AG04449 (cell line): ENCODE measurements around the gene TM4SF1.

Experiments used
- CTCF ChIA-PET: fragments of 350-600 bp; formaldehyde crosslinking; extraction: SDS; loops from one replicate; lab custom pipeline; 2021; ENCODE audit warnings: antibody characterized with exemption; lab: Yijun Ruan, JAX
- POLR2A ChIA-PET: fragments of 400-600, 350-600 bp; formaldehyde crosslinking; extraction: SDS; loops from one replicate; lab custom pipeline; 2020; ENCODE audit warnings: antibody characterized with exemption, inconsistent platforms; lab: Yijun Ruan, JAX
- DNase-seq: peaks from one replicate; pipeline ENCODE4 v3.0.0-alpha.2; 2010; ENCODE audit warnings: low read depth, low spot score
- H3K4me3 ChIP-seq: 2 replicates; pipeline ENCODE4 v1.5.1; 2011; ENCODE audit warnings: low read depth, mild to moderate bottlenecking, control low read depth, low read length
- TF ChIP-seq, protein P1 (sequence below): IDR thresholded peaks from one replicate; pipeline ENCODE4 v1.5.1; 2011; ENCODE audit warnings: mild to moderate bottlenecking, moderate library complexity, low read length, control low read depth, inconsistent platforms; ENCODE audit not compliant: insufficient read depth; ENCODE audit errors: missing control alignments

Gene TM4SF1

GRCh38 chr3:149369991-149370866, 7.2 kb downstream of the TM4SF1 start:
- ChIA-PET POLR2A (no interaction called here), CTCF (interaction anchor here (1.2 to 1.9 kb wide), 6 partner anchors 10 to 121 kb away, joined by 3 to 10 read pairs (median 4); no protein-coding TSS in a partner anchor)
- H3K4me3 ChIP-seq = no peak overlapping the region
- TF ChIP-seq, protein P1, sequence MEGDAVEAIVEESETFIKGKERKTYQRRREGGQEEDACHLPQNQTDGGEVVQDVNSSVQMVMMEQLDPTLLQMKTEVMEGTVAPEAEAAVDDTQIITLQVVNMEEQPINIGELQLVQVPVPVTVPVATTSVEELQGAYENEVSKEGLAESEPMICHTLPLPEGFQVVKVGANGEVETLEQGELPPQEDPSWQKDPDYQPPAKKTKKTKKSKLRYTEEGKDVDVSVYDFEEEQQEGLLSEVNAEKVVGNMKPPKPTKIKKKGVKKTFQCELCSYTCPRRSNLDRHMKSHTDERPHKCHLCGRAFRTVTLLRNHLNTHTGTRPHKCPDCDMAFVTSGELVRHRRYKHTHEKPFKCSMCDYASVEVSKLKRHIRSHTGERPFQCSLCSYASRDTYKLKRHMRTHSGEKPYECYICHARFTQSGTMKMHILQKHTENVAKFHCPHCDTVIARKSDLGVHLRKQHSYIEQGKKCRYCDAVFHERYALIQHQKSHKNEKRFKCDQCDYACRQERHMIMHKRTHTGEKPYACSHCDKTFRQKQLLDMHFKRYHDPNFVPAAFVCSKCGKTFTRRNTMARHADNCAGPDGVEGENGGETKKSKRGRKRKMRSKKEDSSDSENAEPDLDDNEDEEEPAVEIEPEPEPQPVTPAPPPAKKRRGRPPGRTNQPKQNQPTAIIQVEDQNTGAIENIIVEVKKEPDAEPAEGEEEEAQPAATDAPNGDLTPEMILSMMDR = no peak
- DNase-seq = no peak

DNA sequence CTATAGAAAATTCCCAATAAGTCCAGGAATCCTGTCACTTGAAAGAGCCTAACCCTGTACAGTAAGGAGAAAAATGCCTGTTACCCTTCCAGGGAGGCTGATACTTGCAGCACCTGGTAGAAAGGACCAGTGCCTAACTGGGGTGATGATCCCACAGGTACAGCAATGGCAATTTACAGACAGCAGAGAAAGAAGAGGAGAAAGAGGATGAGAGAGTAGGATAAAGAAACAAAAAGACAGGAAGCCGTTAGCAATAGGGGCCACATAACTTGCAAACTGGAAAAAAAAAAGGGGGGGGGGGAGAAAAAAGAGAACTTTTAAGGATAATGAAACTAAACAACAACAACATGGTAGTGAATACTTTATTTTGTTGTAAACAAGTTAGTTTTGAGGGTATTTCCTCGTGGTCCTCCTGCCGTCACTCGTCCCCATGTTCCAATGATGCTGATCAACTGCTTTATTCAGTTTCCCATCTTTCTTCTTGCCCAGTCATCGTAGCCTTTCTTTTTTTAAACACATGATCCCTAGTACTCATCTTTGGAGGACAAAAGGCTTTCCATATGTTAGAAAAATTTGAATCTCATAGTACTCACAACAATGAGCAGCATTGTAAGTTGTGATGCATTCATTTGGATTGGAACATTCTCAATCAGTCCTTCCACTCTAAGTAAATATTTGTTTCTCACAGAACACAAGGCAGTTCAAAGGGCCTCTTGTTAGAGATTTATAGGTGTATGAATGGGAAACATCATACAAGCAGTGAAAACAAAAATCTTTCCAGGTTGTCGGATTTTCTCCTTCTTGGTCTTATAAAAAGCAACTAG, 8.6 kb downstream of the TM4SF1 start:
- POLR2A ChIA-PET = no interaction called here
- TF ChIP-seq, protein P1 = no peak
- CTCF ChIA-PET = interaction anchor here (0.6 kb wide), 1 partner anchor 80 kb away, joined by 3 read pairs; no protein-coding TSS in a partner anchor
- DNase-seq = no peak
- no peak overlapping the region for H3K4me3 ChIP-seq

DNA sequence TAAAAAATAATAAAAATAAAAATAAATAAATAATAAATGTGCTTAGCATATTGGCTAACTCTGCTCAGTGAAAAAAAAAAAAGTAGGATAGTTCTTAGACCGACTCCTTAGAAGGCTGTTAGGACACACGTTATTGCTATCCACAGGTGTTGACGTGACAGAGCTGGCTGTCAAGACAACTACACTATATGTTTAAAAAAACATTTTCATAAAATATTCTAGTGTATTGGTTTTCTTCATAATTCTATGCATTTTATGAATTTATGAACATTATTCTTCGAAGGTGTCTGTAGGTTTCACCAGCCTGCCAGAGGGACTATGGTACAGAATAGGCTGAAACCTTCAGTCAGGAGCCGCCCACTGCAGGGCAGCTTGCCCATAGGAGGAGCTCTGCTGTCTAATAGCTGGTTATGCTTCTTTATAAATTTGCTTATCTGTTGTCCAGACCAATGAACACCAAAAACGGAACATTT, 9.2 kb downstream of the TM4SF1 start:
- H3K4me3 ChIP-seq = no peak overlapping the region
- TF ChIP-seq, protein P1 = no peak
- DNase-seq = no peak
- ChIA-PET CTCF (interaction anchor here (0.6 kb wide), 1 partner anchor 81 kb away, joined by 3 read pairs; no protein-coding TSS in a partner anchor), POLR2A (no interaction called here)

DNA sequence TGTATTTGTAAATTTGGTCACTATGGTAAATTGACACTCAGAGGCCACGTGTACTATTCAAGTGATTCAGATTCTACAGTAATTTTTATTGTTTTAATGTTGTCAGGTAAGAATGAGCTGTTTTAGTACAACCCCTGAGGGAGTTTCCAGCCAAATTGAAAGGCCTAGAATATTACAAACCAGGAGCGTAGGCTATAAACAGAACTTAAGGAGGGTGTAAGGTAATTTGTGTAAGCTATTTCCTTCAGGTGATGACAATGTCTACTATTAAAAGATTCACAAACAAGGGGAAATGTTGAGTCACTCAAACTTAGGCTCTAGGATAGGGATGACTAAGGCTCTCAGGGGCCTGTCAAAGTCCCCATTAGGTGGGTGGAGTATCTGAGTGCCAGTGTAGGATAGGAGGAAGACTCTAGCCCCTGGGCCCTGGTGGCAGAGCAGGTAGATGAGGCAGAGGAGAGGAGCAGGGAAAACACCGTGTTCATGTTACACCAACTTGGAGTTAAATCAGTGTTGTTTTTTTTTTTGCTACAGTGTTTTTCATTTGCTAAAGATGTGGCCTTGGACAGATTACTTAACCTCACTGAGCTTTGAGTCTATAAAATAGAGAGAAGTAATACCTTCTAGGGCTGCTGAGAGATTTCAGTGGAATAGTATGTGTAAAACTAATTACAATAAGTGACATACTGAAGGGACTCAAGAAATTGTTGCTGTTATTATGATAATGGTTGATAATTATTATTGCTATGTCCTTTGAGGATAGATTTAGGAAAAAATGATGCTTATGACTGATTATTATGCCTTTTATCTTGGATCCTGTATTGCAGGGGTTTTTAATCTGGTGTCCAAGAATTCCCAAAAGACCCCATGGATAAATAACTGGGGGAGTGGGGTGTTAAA, 10.3 kb downstream of the TM4SF1 start:
- ChIA-PET CTCF (interaction anchor here (1.0 to 1.4 kb wide), 2 partner anchors 10 to 16 kb away, joined by 3 to 4 read pairs; no protein-coding TSS in a partner anchor), POLR2A (no interaction called here)
- DNase-seq = no peak
- TF ChIP-seq, protein P1 = no peak
- no peak overlapping the region for H3K4me3 ChIP-seq

DNA sequence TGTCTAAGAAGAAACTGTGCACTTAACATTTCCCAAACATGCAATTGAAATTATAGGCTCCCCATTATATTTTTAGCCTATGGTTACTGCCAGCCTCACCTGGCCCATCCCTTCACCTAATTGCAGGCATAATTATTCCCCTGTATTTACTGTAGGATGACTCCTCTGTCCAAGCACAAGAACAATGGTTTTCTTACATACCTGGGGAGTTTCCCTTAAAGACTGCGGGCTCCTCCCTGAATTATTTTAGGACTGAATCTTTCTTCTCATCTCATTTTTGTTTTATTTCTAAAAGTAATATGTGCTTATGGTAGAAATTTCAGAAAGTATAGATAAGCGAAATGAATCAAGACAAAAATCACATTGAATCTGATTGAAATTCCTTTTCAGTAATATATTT, 11.4 kb downstream of the TM4SF1 start:
- no peak overlapping the region for H3K4me3 ChIP-seq
- TF ChIP-seq, protein P1 = no peak
- CTCF ChIA-PET = interaction anchor here (5.5 kb wide), 1 partner anchor 14 kb away, joined by 52 read pairs; no protein-coding TSS in a partner anchor
- DNase-seq = no peak
- POLR2A ChIA-PET = no interaction called here
